Dermis blood vessel endothelial cell (primary cell): ENCODE measurements around the gene FOXL3. TPM values are rescaled to one million over a fixed set of nuclear protein-coding genes. Genes with fewer than 3 reads are reported as not detected.
"Not testable (repeated sequence)": the region's sequence is repeated elsewhere in the genome, so short reads cannot be mapped to it uniquely, and the experiment has no call there.

Source experiments
- DNase-seq: peaks from one replicate; pipeline ENCODE4 v3.0.0; 2010
- total RNA-seq: library from RNA; depleted of rRNA; stranded (reverse); fragments of >200 nt; gene quantifications from 2 replicates; pipeline ENCODE4 v1.2.3, GENCODE V29; 2014

FOXL3 gene
- total RNA-seq, 1 donor from 2014 or later: not detected

GRCh38 chr7:291373-292092, 1.6 kb downstream of the FOXL3 start:
- no peak for DNase-seq

- DNase-seq: no peak
Measured at GRCh38 chr7:292226-292625, 2.3 kb downstream of the FOXL3 start.

- DNase-seq: no peak
Measured at GRCh38 chr7:292826-293225, 2.9 kb downstream of the FOXL3 start.

- DNase-seq: no peak
Measured at GRCh38 chr7:293681-294439, 3.9 kb downstream of the FOXL3 start.

GRCh38 chr7:294440-295154, 4.6 kb downstream of the FOXL3 start:
- DNase-seq: no peak

- DNase-seq: no peak
Measured at GRCh38 chr7:295155-296154, 5.5 kb downstream of the FOXL3 start.

- no peak for DNase-seq
Measured at GRCh38 chr7:296373-296945, 6.5 kb downstream of the FOXL3 start.

GRCh38 chr7:297141-297540, 7.2 kb downstream of the FOXL3 start:
- DNase-seq: not testable (repeated sequence)

GRCh38 chr7:297611-298374, 7.8 kb downstream of the FOXL3 start:
- no peak for DNase-seq

- no peak for DNase-seq
Measured at GRCh38 chr7:298375-298702, 8.4 kb downstream of the FOXL3 start.

GRCh38 chr7:298743-299142, 8.8 kb downstream of the FOXL3 start:
- DNase-seq: no peak

- DNase-seq: no peak
Measured at GRCh38 chr7:299169-299568, 9.2 kb downstream of the FOXL3 start.

GRCh38 chr7:299628-300027, 9.7 kb downstream of the FOXL3 start:
- no peak for DNase-seq

- DNase-seq: no peak
Measured at GRCh38 chr7:300048-300447, 10.1 kb downstream of the FOXL3 start.

GRCh38 chr7:300546-301290, 10.7 kb downstream of the FOXL3 start:
- DNase-seq: no peak

GRCh38 chr7:301291-302053, 11.5 kb downstream of the FOXL3 start:
- DNase-seq: no peak

- no peak for DNase-seq
Measured at GRCh38 chr7:302054-302992, 12.4 kb downstream of the FOXL3 start.

GRCh38 chr7:303425-303824, 13.5 kb downstream of the FOXL3 start:
- DNase-seq: no peak
